ENCODE measurements around the gene VTI1B.
"Not testable (repeated sequence)": the region's sequence is repeated elsewhere in the genome, so short reads cannot be mapped to it uniquely, and the experiment has no call there.

Gene VTI1B, protein sequence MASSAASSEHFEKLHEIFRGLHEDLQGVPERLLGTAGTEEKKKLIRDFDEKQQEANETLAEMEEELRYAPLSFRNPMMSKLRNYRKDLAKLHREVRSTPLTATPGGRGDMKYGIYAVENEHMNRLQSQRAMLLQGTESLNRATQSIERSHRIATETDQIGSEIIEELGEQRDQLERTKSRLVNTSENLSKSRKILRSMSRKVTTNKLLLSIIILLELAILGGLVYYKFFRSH

DNA sequence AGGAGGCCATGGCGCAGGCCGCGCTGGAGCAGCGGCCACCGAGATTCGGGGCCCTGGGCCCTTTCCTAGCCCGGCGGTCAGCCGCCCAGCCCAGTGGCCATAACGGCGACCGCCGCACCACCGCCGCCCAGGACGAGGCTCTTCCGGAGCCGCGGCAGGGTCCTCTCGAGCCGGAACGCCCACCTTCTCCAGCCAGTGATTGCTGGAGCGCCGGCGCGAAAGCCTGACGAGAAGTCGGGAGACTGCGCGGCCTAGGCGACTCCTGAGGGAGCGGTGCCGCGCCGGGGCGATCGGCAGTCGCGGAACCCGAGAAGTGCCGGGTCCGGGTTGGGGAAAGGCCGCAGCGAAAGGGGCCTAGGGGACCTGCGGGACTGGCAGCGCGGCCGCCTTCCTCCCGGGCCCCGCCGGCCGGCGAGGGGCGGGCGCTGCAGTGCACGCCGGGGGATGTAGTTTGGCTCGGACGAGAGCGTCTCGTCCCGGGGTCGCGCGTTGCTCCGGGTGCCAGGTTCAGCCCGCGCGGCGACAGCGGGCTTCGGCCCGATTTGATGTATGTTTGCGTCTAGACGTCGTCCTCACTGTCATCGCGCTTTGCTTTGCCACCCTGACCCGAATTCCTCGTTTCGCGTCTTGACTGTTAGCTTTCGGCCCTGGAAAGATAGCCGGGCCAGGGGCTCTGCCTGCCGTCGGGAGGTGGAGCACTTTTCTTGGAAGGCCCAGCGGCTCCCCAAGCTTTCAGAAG is at the start of gene VTI1B:
VTI1B (minus strand) TSS at position 153 of the 739 bp plus-strand sequence; CDS start at position 10, 143 bp downstream.
- DNase-seq: peak; percentile 77

DNA sequence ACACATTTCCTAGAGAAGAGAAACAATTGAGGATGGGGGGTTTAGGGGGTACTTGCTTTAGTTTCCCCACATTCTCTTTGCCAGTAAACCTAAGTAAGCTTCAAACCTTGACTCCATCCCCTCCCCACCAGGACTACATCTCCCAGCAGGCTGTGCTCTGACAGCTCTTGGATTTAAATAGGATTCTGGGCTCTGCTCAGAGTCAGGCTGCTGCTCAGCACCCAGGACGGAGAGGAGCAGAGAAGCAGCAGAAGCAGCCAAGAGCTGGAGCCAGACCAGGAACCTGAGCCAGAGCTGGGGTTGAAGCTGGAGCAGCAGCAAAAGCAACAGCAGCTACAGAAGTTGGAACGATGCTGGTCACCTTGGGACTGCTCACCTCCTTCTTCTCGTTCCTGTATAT is 47.9 kb upstream of the VTI1B start:
- no peak for DNase-seq

DNA sequence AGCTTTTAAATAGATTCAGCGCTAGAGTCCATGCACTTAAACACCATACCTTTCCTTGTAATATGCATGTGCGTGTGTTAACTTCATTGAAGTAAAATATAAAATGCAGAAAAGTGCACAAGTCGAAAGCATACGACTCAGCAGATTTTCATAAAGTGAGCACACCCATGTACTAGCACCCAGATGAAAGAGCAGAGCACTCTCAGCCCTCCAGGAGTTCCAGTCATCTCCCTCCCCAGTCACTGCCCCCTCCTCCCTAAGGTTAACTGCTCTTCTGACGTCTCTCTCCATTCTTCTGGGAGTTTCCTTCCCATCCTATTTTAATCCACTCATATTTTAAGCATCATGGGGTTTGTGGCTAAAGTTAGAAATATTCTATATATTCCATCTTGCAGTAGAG is 47.4 kb upstream of the VTI1B start:
- DNase-seq: no peak

DNA sequence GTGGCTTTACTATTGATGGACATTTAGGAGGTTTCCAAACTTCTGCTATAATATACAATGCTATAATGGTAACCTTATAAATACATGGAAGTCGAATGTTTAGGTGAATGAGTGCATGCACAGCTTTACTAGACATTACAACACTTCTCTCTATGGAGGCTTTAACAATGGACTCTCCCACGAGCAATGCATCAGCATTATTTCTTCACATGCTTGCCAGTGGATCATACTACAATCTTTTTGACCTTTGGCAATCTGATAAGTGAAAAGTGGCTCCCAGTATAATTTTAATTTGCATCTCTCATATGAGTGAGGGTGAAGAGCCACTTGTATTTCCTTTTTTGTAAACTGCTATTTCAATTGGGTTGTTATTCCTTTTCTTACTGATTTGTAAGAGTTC is 45.4 kb upstream of the VTI1B start:
- DNase-seq: no peak

DNA sequence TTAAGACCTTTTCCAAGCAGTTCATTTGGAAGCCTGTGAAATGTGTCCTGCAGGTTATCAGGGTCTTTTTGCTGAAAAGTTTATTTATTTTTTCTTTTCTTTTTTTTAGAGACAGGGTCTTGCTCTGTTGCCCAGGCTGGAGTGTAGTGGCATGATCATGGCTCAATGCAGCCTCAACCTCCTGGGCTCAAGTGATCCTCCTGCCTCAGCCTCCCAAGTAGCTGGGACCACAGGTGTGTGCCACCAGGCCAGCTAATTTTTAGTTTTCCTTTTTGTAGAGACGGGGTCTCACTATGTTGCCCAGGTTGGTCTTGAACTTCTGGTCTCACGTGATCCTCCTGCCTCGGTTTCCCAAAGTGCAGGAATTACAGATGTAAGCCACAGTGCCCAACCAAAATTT is 45.0 kb upstream of the VTI1B start:
- not testable (repeated sequence) for DNase-seq

DNA sequence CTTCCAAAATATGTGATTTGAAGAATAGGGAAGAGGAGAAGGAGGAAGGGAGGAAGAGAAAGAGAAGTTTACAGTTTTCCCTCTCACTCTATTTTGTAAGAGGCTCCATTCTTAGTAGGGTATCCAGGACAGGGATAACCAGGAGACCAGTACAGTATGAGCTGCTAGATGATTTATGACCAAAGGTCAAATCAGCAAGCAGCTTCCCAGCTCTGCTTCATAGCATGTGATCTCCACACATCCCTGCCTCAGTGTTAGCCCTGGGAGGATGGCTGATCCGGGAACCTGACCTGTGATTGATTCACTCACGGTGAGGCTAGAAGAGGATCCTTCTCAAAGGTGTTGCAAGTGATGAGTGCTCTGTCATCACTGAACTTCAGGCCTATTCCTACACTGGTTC is 43.8 kb upstream of the VTI1B start:
- DNase-seq: no peak

DNA sequence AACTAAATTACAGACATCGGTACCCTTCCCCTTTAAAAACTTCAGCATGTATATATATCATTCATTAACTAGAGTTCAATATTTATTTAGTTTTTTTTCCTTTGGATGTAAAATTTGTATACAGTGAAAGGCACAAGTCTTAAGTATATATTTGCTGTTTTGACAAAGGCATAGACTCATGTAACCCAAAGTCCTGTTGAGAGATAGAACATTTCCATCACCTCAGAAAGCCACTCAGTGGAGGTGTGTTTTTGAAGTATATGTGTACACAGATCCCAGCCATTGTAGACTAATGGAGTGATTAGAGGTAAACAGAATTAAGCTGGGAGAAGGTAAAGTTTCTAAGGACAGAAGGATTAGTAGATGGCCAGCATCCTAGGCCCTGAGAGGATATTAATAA is 42.6 kb upstream of the VTI1B start:
- DNase-seq: no peak

DNA sequence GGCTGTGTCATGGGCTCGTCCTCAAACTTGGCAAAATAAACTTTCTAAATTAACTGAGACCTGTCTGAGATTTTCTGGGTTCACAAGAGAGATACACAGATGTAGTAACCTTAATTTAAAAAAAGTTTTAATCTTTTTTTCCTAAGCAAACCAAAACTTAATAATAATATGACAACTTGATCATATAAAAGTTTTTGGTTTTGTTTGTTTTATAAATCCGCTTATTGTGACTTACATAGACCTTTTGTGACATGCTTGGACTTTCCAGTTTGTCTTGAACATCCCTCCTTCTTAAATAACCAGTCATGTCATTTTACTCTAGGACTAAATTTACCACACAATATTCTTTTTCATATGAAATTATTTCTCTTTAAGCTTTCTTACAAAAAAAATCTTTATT is 35.8 kb upstream of the VTI1B start:
- DNase-seq: peak; percentile 10

DNA sequence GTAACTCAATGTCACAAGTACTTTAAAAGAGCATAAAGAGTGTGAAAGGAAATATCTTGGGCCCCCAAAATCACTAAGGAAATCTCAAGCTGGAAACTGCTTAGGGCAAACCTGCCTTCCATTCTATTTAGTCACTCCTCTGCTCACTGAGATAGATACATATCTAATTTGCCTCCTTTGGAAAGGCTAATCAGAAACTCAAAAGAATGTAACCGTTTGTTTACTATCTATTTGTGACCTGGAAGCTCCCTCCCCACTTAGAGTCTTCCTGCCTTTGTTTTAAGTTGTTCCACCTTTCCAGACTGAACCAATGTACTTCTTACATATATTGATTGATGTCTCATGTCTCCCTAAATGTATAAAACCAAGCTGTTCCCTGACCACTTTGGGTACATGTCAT is 35.4 kb upstream of the VTI1B start:
- DNase-seq: not testable (repeated sequence)

DNA sequence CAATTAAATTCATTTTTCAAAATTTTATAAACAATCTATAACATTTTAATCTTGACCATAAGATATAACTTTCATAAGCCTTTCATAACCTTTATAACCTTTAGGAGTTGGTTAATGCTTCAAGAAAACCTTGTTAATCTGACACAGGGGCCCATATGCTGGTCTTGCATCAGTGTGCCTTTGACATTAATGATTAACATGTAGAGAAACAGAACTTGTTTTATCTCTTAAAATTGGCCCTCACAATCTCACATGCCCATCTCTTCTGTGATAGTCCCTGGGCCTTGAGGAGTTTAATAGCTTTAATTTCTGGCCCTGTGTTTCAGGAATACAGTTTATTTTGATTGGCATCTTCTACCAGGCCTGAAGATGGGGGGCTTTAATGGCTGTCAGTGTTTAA is 34.9 kb upstream of the VTI1B start:
- DNase-seq: not testable (repeated sequence)

DNA sequence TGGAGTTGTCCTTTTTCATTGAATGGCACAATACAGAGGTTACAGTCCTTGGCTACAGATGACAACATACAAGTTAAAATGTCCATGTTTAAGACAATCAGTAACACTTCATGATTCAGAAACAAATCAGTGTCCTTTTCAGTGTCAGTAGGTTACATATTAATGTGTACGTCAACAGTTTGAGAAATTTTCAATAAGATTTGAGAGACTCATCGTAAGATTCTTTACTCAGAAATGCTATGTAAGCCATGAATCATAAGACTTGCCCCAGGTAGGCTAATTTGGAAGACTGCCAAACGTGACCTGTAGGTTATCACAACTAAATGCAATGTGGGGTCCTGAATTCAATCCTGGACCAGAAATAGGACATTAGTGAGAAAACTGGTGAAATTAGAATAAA is 30.8 kb upstream of the VTI1B start:
- DNase-seq: no peak

DNA sequence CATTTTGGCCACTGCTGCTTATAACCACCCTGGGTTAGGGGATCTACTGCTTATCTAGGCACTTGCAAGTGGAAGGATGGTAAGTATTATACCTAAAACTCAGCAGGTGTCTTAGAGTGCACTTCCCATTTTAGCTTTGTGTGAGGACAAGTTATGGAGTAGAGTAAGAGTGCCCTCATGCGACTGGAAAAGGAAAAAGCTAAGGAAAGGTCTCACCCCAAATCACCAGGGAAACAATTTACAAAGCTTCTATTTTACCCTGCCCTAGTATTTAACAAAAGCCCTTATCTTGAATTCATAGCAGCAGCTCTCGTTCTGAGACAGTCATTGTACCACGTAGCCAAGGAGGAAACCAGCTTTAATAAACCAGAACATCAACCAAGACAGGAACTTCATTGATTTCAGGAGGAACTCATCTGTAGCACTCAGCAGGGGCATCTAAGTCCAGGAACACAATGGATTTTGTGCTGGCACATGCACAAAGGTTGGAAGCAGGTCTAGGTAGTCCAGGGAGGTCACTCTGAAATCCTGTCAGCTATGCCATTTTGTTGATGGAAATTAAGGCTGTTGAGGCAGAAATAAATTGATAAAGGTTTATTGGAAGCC is 30.2 kb upstream of the VTI1B start:
- peak; percentile 35 for DNase-seq

DNA sequence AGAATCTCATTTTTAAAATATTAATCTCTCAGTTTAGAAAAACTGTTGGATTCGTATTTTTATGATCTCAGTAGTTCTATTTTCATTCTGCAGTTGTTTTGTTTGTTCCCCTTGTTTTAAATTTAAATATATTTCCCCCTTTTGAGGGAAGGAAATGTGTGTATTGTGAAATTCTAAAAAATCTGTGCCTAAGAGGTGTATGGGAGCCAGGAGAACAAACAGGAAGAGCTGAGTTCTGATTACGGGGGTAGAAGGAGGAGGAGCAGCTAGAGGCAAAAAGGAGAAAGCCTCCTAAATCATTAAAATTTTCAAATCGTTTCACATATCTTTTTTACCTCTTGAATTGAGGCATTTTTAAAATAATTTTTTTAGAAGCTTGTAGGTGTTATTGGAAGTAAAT is 29.6 kb upstream of the VTI1B start:
- no peak for DNase-seq

DNA sequence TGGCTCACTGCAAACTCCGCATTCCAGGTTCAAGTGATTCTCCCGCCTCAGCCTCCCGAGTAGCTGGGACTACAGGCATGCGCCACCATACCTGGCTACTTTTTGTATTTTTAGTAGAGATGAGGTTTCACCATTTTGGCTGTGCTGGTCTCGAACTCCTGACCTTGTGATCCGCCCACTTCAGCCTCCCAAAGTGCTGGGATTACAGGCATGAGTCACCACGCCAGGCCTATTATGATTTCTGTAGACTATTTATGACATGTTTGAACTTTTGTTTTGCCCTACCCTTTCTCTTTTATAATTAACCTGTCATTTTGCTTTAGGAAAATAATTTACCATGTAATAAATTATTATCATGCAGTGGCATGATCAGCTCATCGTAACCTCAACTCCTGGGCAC is 27.1 kb upstream of the VTI1B start, which contains the start of gene RDH12:
RDH12 (plus strand) TSS at position 395 of the 400 bp plus-strand sequence. CDS start 20,757 bp downstream, outside the sequence.
- DNase-seq: not testable (repeated sequence)

DNA sequence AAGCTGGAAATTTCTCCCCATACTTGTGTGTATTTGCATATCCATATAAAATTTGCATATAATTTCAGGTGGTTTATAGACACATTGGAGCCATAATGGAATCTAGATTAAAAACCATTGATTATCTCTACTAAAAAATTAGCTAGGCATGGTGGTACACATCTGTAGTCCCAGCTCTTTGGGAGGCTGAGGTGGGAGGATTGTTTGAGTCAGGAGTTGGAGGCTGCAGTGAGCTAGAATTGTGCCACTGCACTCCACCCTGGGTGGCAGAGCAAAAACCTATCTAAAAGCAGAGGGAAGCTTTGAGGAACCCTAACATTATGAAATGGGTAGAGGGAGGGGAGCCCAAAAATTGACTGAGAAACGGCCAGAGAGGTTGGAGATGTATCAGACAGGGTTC is 23.7 kb upstream of the VTI1B start:
- DNase-seq: no peak

DNA sequence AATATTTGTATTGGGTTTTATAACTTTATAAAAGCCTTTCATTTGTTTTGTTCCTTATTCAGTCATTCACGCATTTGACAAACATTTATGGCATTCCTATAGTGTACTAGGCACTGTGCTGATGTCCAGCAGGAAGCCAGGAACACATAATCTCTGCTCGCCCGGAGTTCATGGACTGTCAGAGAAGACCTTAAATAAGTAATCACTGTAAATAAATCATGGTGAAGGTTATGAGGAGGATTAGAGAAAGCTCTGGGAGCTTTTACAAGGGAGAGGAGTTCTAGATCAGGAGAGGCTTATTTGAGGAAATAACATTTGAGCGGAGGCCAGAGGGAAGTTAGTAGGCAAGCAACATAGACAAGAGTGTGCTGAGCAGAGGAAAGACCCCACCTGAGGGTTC is 22.6 kb upstream of the VTI1B start:
- DNase-seq: no peak

DNA sequence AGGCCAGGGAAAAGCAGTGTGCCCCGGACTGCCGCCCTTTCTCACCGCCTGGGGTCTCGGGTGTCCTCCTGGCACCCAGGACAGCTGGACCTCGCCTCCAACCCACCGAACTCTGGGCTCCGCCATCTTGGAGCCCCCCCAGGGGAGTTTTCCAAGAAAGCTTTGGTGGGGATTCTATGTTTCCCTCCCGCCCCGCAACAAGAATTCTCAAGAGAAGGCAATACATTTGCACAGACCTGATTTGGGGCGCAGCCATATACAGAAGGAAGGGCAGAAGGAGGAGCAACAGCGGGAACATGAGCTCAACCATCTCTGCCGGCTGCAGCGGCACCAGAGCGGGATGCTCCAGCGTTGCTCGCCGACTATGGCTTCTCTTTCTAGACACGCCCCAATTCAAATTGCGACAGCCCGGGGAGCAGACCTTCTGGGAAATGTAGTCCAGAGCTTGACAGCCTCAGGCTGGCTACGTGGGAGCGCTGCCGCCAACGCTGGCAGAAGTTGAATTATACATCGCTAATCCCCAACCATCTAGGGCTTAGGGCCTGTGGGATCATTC is 21.0 kb upstream of the VTI1B start, which contains the start of gene RDH11:
RDH11 (minus strand) TSS at position 371 of the 556 bp plus-strand sequence; CDS start at position 310, 61 bp downstream.
- DNase-seq: peak; percentile 92

DNA sequence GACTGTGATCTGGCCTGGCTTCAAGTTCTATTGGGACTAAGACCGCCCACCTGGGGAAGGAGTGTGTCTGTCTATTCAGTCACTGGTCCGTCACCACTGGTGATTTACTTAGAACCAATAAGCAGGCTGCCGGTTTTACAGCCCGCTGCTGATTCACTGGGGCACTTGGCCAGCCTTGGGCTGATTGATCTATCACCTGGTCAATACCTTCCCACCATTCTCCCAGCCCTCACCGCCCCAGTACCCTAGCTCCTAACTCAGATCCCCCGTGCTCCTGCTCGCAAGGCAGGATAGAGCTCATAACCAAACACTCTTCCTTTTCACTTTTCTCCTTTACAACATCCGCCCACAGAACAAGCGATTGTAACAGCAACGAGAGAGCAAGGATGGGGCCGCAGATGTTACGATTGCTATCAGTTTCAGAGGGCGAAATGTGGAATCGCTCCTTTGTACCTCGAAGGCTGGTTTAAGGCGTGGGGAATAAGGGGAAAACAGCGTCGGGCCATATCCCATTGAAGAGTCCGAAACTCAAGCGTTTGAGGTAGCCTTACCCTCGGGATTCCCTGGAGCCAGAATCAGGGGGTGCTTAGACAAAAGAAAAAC is 20.5 kb upstream of the VTI1B start:
- DNase-seq: peak; percentile 90

DNA sequence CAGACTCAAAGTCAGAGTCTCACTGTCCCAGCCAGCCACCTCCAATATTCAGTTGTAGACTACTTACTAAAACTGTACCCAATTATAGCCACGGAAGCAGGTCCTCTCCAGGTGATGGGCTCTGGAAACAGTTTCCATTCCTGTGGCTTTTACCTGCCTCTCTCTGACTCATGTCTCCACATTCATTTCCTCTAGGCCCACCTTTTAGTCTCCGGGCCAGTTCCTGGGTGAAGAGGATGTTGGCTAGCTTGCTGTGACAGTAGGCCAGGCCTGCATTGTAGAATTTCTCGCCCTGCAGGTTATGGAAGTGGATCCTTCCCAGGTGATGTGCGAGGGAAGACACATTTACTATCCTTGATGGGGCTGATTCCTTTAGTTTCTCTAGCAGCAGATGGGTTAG is 15.6 kb upstream of the VTI1B start:
- no peak for DNase-seq

DNA sequence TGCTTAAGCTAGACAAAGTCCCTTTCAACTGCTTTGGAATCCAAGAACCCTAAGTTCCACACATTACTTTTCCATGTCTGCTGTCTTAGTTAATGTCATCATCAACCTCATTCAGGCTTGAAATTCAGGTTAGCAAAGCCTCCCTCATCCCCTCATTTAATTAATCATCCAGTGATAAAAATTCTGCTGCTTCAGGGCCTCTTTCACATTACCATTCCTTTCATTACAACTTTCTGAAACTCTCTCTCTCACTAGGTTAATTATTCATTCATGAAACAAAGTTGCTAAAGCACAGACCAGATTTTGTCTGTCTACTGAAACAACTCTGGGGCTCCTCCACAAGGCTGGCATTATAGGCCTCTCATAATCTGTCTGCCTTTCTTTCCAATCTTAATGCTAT is 9.4 kb upstream of the VTI1B start:
- DNase-seq: no peak

DNA sequence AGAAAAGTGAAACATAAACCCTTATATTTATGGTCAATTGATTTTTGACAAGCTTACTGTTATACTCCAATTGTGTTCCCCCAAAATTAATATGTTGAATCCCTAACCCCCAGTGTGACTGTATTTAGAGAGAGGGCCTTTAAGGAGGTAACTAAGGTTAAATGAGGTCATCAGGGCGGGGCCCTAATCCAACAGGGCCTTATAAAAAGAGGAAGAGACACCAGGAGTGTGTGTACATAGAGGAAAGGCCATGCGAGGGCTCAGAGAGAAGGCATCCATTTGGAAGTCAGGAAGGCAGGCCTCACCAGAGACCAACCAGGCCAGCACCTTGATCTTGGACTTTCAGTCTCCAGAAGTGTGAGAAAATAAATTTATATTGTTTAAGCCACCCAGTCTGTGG is 6.5 kb upstream of the VTI1B start:
- no peak for DNase-seq

DNA sequence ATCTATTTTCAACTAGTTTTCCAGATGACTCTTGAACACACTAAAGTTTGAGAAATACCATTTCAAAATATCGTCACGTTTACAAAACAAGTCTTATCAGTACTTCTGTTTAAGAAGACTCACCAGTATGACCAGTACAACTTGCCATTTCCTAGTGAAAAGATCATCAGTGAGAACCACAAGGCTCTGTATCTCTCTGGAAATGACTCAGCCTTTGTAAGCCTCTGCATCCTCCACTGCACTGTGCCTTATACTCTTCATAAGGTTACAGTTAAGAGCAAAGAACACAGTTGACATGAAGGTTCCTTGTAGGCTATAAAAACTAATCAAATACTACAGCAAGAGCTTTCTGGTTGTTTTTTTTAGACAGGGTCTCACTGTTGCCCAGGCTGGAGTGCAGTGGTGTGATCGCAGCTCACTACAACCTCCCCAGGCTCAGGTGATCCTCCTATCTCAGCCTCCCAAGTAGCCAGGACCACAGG is 5.7 kb upstream of the VTI1B start:
- DNase-seq: peak; percentile 61

DNA sequence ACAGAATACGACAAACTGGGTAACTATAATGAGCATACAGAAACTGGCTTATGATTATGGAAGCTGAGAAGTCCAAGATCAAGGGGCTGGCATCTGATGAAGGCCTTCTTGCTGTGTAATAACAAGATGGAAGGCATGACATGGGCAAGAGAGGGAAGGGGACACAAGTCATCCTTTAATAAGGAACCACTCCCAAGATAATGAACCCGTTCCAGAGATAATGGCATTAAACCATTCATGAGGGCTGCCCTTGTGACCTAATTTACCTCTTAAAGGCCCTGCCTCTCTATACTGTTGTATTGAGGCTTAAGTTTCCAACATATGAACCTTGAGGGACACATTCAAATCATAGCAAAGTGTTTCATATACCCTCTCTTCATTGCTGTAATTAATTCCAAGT is 4.6 kb upstream of the VTI1B start:
- no peak for DNase-seq

Measured in fibroblast of skin of right biceps (primary cell).